ENCODE measurements around the gene OR1E2.

DNA sequence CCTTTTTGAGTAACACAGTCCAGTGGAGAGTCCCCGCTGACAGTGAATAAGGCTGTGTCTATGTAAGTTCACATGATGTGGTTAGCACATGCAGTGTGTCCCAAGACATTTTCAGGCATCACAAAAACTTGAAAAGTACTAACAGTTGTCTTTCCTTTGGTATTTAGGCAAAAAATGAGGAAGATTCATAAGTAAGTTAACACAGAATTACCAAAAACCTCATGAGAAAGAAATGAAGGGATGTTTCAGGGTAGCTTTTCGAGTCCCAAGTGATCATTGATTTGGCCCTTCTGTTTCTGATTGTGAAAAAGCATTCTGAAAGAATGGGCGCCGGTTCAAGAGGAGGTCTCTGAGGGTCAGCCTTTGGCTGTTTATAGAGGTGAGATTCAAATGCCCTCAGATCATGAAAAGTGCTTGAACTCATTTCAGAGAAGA, 41.6 kb upstream of the OR1E2 start:
- TF ChIP-seq, protein P1, sequence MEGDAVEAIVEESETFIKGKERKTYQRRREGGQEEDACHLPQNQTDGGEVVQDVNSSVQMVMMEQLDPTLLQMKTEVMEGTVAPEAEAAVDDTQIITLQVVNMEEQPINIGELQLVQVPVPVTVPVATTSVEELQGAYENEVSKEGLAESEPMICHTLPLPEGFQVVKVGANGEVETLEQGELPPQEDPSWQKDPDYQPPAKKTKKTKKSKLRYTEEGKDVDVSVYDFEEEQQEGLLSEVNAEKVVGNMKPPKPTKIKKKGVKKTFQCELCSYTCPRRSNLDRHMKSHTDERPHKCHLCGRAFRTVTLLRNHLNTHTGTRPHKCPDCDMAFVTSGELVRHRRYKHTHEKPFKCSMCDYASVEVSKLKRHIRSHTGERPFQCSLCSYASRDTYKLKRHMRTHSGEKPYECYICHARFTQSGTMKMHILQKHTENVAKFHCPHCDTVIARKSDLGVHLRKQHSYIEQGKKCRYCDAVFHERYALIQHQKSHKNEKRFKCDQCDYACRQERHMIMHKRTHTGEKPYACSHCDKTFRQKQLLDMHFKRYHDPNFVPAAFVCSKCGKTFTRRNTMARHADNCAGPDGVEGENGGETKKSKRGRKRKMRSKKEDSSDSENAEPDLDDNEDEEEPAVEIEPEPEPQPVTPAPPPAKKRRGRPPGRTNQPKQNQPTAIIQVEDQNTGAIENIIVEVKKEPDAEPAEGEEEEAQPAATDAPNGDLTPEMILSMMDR (IDR thresholded peaks at IDR 0.05; ENCODE audit: low read length): no peak
- TF ChIP-seq EZH2 (optimal IDR thresholded peaks at IDR 0.05; ENCODE audit: low read depth, low read length) (no peak), EZH2phosphoT487 (IDR thresholded peaks at IDR 0.05; ENCODE audit: low read length) (no peak)
